ENCODE results near the gene TRIL. TPM values are rescaled to one million over a fixed set of nuclear protein-coding genes. Genes with fewer than 3 reads are reported as not detected.

Gene TRIL
- total and polyA plus RNA-seq, 2 experiments from 2014 or later = 0.95 to 4.5 TPM

DNA sequence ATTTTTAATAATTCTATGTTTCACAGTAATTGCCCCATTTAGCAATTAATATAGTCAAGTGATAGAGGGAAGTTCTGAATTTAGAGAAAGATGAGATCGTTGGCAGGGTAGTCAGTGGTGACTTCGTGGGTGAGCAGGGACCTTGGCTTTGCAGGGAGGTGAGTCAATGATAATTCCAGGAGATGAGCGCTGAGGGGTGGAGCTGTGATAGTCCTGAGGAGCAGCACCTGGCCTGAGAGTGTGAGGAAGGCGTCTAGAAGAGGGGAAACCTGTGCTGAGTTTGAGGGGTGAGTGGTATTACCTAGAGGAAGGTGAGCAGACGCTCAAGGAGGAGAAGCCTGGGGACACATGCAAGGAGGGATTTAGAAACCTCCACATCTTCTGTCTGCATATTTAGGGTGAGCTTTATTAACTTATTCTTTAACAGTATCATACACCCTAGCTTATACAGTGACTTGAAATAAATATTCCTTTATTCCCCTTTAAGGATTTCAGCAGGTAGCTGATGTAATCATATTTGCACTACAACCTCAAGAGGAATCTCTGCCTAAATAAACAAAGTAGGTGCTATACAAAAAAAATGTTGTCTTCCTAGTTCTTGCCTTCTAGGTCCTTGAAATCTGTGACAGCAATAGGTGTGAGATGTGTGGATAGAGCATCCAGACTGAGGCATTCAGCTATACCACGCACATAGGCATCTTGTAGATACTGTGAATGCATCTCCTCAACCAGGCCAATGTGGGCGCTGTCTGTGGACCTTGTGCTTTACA is 2.1 kb upstream of the TRIL start:
- TF ChIP-seq POLR2AphosphoS5 (IDR thresholded peaks at IDR 0.05; ENCODE audit: low read depth) (no peak), ZNF331 (CRISPR knock-in tag; IDR thresholded peaks at IDR 0.05; ENCODE audit: low read depth) (no peak), EZH2 (IDR thresholded peaks at IDR 0.05; ENCODE audit: low read depth, unreplicated experiment) (no peak), NANOG (IDR thresholded peaks at IDR 0.05; ENCODE audit: borderline replicate concordance) (no peak), JUNB (IDR thresholded peaks at IDR 0.05; ENCODE audit: unreplicated experiment) (no peak), CREB1 (CRISPR knock-in tag; IDR thresholded peaks at IDR 0.05; ENCODE audit: low read depth) (no peak)
- TF ChIP-seq, protein P1, sequence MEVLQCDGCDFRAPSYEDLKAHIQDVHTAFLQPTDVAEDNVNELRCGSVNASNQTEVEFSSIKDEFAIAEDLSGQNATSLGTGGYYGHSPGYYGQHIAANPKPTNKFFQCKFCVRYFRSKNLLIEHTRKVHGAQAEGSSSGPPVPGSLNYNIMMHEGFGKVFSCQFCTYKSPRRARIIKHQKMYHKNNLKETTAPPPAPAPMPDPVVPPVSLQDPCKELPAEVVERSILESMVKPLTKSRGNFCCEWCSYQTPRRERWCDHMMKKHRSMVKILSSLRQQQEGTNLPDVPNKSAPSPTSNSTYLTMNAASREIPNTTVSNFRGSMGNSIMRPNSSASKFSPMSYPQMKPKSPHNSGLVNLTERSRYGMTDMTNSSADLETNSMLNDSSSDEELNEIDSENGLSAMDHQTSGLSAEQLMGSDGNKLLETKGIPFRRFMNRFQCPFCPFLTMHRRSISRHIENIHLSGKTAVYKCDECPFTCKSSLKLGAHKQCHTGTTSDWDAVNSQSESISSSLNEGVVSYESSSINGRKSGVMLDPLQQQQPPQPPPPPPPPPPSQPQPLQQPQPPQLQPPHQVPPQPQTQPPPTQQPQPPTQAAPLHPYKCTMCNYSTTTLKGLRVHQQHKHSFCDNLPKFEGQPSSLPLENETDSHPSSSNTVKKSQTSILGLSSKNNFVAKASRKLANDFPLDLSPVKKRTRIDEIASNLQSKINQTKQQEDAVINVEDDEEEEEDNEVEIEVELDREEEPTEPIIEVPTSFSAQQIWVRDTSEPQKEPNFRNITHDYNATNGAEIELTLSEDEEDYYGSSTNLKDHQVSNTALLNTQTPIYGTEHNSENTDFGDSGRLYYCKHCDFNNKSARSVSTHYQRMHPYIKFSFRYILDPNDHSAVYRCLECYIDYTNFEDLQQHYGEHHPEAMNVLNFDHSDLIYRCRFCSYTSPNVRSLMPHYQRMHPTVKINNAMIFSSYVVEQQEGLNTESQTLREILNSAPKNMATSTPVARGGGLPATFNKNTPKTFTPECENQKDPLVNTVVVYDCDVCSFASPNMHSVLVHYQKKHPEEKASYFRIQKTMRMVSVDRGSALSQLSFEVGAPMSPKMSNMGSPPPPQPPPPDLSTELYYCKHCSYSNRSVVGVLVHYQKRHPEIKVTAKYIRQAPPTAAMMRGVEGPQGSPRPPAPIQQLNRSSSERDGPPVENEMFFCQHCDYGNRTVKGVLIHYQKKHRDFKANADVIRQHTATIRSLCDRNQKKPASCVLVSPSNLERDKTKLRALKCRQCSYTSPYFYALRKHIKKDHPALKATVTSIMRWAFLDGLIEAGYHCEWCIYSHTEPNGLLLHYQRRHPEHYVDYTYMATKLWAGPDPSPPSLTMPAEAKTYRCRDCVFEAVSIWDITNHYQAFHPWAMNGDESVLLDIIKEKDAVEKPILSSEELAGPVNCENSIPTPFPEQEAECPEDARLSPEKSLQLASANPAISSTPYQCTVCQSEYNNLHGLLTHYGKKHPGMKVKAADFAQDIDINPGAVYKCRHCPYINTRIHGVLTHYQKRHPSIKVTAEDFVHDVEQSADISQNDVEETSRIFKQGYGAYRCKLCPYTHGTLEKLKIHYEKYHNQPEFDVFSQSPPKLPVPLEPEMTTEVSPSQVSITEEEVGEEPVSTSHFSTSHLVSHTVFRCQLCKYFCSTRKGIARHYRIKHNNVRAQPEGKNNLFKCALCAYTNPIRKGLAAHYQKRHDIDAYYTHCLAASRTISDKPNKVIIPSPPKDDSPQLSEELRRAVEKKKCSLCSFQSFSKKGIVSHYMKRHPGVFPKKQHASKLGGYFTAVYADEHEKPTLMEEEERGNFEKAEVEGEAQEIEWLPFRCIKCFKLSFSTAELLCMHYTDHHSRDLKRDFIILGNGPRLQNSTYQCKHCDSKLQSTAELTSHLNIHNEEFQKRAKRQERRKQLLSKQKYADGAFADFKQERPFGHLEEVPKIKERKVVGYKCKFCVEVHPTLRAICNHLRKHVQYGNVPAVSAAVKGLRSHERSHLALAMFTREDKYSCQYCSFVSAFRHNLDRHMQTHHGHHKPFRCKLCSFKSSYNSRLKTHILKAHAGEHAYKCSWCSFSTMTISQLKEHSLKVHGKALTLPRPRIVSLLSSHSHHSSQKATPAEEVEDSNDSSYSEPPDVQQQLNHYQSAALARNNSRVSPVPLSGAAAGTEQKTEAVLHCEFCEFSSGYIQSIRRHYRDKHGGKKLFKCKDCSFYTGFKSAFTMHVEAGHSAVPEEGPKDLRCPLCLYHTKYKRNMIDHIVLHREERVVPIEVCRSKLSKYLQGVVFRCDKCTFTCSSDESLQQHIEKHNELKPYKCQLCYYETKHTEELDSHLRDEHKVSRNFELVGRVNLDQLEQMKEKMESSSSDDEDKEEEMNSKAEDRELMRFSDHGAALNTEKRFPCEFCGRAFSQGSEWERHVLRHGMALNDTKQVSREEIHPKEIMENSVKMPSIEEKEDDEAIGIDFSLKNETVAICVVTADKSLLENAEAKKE (CRISPR knock-in tag; IDR thresholded peaks at IDR 0.05) = no peak
- TF ChIP-seq, protein P2, sequence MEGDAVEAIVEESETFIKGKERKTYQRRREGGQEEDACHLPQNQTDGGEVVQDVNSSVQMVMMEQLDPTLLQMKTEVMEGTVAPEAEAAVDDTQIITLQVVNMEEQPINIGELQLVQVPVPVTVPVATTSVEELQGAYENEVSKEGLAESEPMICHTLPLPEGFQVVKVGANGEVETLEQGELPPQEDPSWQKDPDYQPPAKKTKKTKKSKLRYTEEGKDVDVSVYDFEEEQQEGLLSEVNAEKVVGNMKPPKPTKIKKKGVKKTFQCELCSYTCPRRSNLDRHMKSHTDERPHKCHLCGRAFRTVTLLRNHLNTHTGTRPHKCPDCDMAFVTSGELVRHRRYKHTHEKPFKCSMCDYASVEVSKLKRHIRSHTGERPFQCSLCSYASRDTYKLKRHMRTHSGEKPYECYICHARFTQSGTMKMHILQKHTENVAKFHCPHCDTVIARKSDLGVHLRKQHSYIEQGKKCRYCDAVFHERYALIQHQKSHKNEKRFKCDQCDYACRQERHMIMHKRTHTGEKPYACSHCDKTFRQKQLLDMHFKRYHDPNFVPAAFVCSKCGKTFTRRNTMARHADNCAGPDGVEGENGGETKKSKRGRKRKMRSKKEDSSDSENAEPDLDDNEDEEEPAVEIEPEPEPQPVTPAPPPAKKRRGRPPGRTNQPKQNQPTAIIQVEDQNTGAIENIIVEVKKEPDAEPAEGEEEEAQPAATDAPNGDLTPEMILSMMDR (conservative IDR thresholded peaks at IDR 0.05; ENCODE audit: low read depth in 2 of 2) = no peak
- ATAC-seq (no peak), DNase-seq (ENCODE audit: low spot score) (no peak)
- H3K4me1 Mint-ChIP-seq = peaks cover 34% of the 10 kb centered on the region
- Histone ChIP-seq H3K27me3 (ENCODE audit: insufficient read depth) (peaks cover 57% of the 10 kb centered on the region), H3K4me2 (no peak overlapping the region), H4K20me1 (replicated peaks; ENCODE audit: insufficient read depth) (no peaks in the 10 kb centered on the region; the same call in 1 of the 2 replicates), H3K27ac (ENCODE audit: low read depth) (no peak overlapping the region), H3F3A (replicated peaks; ENCODE audit: low read depth) (0 out of 2 replicates have a peak, but pooled peaks cover 11% of the 10 kb centered on the region), H2AFZ (no peak overlapping the region), H3K9me2 (ENCODE audit: insufficient read depth) (no peaks in the 10 kb centered on the region), H3K79me2 (replicated peaks; ENCODE audit: insufficient read depth) (no peaks in the 10 kb centered on the region), H3K4me1 (ENCODE audit: insufficient read depth) (peaks cover 19% of the 10 kb centered on the region), H3K36me3 (ENCODE audit: insufficient read depth) (no peaks in the 10 kb centered on the region), H3K4me3 (no peak overlapping the region)
- H3K27ac Mint-ChIP-seq = no peak overlapping the region
- peaks cover 42% of the 10 kb centered on the region for H3K27me3 Mint-ChIP-seq (ENCODE audit: insufficient read depth, low read depth, poor library complexity)
- H3K4me3 Mint-ChIP-seq = no peak overlapping the region
- no peaks in the 10 kb centered on the region for H3K9me3 Mint-ChIP-seq
- no peaks in the 10 kb centered on the region for H3K36me3 Mint-ChIP-seq (ENCODE audit: low read depth)

All from GM23338 (cell line).